HepG2 (cell line): ENCODE measurements around the gene DPEP1. TPM values are rescaled to one million over a fixed set of nuclear protein-coding genes. Genes with fewer than 3 reads are reported as not detected.

ENCODE experiments used
- ARNTL ChIP-seq: sonication (generic); formaldehyde crosslinking; IDR thresholded peaks from 2 replicates; pipeline ENCODE4 v1.4.0; 2020; ENCODE audit warnings: mild to moderate bottlenecking, missing genetic modification reagents
- ATF7 ChIP-seq, 2 experiments: fragments of 450-650 bp in 1 of 2; sonication (generic) in 1 of 2; formaldehyde crosslinking in 1 of 2; IDR thresholded peaks; 2 replicates each; pipeline versions ENCODE4 v1.4.0 to v1.6.1; 2016 to 2020; ENCODE audit warnings: antibody characterized with exemption in 1 of 2, mild to moderate bottlenecking in 1 of 2, missing genetic modification reagents in 1 of 2
- FOXM1 ChIP-seq: sonication (generic); formaldehyde crosslinking; IDR thresholded peaks from 2 replicates; pipeline ENCODE4 v1.5.0; 2020; ENCODE audit warnings: missing genetic modification reagents
- GATAD2A ChIP-seq: IDR thresholded peaks from 2 replicates; pipeline ENCODE4 v1.6.1; 2016
- GTF3A ChIP-seq: sonication (generic); formaldehyde crosslinking; conservative IDR thresholded peaks from 2 replicates; pipeline ENCODE4 v1.4.0; 2020; ENCODE audit warnings: mild to moderate bottlenecking, missing genetic modification reagents
- IKZF1 ChIP-seq: fragments of 450-650 bp; IDR thresholded peaks from 2 replicates; pipeline ENCODE4 v1.7.1; 2016
- KLF9 ChIP-seq: IDR thresholded peaks from 2 replicates; pipeline ENCODE4 v1.6.1; 2016; ENCODE audit warnings: low read depth
- NAIF1 ChIP-seq: sonication (generic); formaldehyde crosslinking; IDR thresholded peaks from 2 replicates; pipeline ENCODE4 v1.5.0; 2020; ENCODE audit warnings: mild to moderate bottlenecking, missing genetic modification reagents, borderline replicate concordance
- POLR2AphosphoS2 ChIP-seq: IDR thresholded peaks from 2 replicates; pipeline ENCODE4 v1.6.1; 2011; ENCODE audit warnings: low read depth, low read length, improper control_type of control experiment
- TAF15 ChIP-seq: fragments of 200-400 bp; formaldehyde crosslinking; IDR thresholded peaks from one replicate; pipeline ENCODE4 v1.6.1; 2018; ENCODE audit warnings: mild to moderate bottlenecking, low read depth, low read length; ENCODE audit not compliant: poor library complexity, severe bottlenecking
- TGIF2 ChIP-seq: IDR thresholded peaks from 2 replicates; pipeline ENCODE4 v1.6.1; 2016; ENCODE audit warnings: control low read depth, missing compliant biosample characterization
- WIZ ChIP-seq: sonication (generic); formaldehyde crosslinking; IDR thresholded peaks from 2 replicates; pipeline ENCODE4 v1.5.1; 2020; ENCODE audit warnings: mild to moderate bottlenecking, missing genetic modification reagents
- ZBTB1 ChIP-seq: sonication (generic); formaldehyde crosslinking; IDR thresholded peaks from 2 replicates; pipeline ENCODE4 v1.4.0; 2020; ENCODE audit warnings: missing genetic modification reagents, borderline replicate concordance
- ZKSCAN8 ChIP-seq: IDR thresholded peaks from 2 replicates; pipeline ENCODE4 v1.6.1; 2016; ENCODE audit warnings: borderline replicate concordance, missing genetic modification reagents, missing compliant biosample characterization
- ZMYM3 ChIP-seq: sonication (generic); formaldehyde crosslinking; IDR thresholded peaks from 2 replicates; pipeline ENCODE4 v1.5.1; 2020; ENCODE audit warnings: mild to moderate bottlenecking, missing genetic modification reagents
- ZNF12 ChIP-seq: sonication (generic); formaldehyde crosslinking; IDR thresholded peaks from 2 replicates; pipeline ENCODE4 v1.5.0; 2020; ENCODE audit warnings: missing genetic modification reagents
- ZNF260 ChIP-seq: sonication (generic); formaldehyde crosslinking; IDR thresholded peaks from 2 replicates; pipeline ENCODE4 v1.4.0; 2020; ENCODE audit warnings: missing genetic modification reagents, low read depth, mild to moderate bottlenecking, borderline replicate concordance
- ZNF317 ChIP-seq: sonication (generic); formaldehyde crosslinking; IDR thresholded peaks from 2 replicates; pipeline ENCODE4 v1.5.0; 2020; ENCODE audit warnings: mild to moderate bottlenecking, missing genetic modification reagents
- ZNF451 ChIP-seq: sonication (generic); formaldehyde crosslinking; IDR thresholded peaks from 2 replicates; pipeline ENCODE4 v1.5.0; 2020; ENCODE audit warnings: mild to moderate bottlenecking, missing genetic modification reagents
- ZNF770 ChIP-seq: sonication (generic); formaldehyde crosslinking; IDR thresholded peaks from 2 replicates; pipeline ENCODE4 v1.5.0; 2020; ENCODE audit warnings: mild to moderate bottlenecking, missing genetic modification reagents
- polyA plus RNA-seq, 8 experiments: library from polyadenylated mRNA; depleted of rRNA in 3 of 8; stranded (reverse) in 7 of 8; unstranded in 1 of 8; fragments of >200 nt; fragmentation: Illumina TruSeq in 4 of 8; extraction: Trizol in 4 of 8; gene quantifications; 2 replicates each; pipeline versions ENCODE4 v1.2.1 to v1.2.3, GENCODE V29; 2011 to 2016; ENCODE audit warnings: low read depth in 4 of 8, missing spikeins in 1 of 8, mixed read lengths in 1 of 8; ENCODE audit not compliant: insufficient read depth in 1 of 8
- total RNA-seq, 5 experiments: library from RNA; depleted of rRNA; stranded (reverse); fragments of >200 nt; fragmentation: Illumina TruSeq; extraction: Trizol; gene quantifications; 2 replicates each; pipeline ENCODE4 v1.2.3, GENCODE V29; 2016; ENCODE audit warnings: low read depth in 1 of 5
- TF ChIP-seq, protein P1 (sequence below): sonication (generic); formaldehyde crosslinking; IDR thresholded peaks from 2 replicates; pipeline ENCODE4 v1.4.0; 2020; ENCODE audit warnings: missing genetic modification reagents
- TF ChIP-seq, protein P2 (sequence below): sonication (generic); formaldehyde crosslinking; IDR thresholded peaks from 2 replicates; pipeline ENCODE4 v1.5.0; 2020; ENCODE audit warnings: mild to moderate bottlenecking, missing genetic modification reagents, moderate library complexity
- TF ChIP-seq, protein P3 (sequence below): IDR thresholded peaks from 2 replicates; pipeline ENCODE4 v1.6.1; 2016; ENCODE audit warnings: control low read depth

The DPEP1 gene
- total and polyA plus RNA-seq, 2 of the 13 experiments (the other 11 are each of a cell fraction or from before 2014, with no cell fraction given), result 37.6 to 52.2 TPM

- no peak for TF ChIP-seq ZNF260
- TF ChIP-seq ZNF317 (CRISPR knock-in tag), result no peak
- TF ChIP-seq NAIF1, result no peak
- no peak for TF ChIP-seq POLR2AphosphoS2
- TF ChIP-seq TAF15, result no peak
- TF ChIP-seq, protein P1, sequence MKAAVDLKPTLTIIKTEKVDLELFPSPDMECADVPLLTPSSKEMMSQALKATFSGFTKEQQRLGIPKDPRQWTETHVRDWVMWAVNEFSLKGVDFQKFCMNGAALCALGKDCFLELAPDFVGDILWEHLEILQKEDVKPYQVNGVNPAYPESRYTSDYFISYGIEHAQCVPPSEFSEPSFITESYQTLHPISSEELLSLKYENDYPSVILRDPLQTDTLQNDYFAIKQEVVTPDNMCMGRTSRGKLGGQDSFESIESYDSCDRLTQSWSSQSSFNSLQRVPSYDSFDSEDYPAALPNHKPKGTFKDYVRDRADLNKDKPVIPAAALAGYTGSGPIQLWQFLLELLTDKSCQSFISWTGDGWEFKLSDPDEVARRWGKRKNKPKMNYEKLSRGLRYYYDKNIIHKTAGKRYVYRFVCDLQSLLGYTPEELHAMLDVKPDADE (CRISPR knock-in tag), result no peak
- no peak for TF ChIP-seq ZNF12 (CRISPR knock-in tag)
- no peak for TF ChIP-seq GTF3A (CRISPR knock-in tag)
- no peak for TF ChIP-seq ZBTB1 (CRISPR knock-in tag)
- TF ChIP-seq, protein P2, sequence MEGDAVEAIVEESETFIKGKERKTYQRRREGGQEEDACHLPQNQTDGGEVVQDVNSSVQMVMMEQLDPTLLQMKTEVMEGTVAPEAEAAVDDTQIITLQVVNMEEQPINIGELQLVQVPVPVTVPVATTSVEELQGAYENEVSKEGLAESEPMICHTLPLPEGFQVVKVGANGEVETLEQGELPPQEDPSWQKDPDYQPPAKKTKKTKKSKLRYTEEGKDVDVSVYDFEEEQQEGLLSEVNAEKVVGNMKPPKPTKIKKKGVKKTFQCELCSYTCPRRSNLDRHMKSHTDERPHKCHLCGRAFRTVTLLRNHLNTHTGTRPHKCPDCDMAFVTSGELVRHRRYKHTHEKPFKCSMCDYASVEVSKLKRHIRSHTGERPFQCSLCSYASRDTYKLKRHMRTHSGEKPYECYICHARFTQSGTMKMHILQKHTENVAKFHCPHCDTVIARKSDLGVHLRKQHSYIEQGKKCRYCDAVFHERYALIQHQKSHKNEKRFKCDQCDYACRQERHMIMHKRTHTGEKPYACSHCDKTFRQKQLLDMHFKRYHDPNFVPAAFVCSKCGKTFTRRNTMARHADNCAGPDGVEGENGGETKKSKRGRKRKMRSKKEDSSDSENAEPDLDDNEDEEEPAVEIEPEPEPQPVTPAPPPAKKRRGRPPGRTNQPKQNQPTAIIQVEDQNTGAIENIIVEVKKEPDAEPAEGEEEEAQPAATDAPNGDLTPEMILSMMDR, result no peak
- no peak for TF ChIP-seq ZKSCAN8 (CRISPR knock-in tag)
- no peak for TF ChIP-seq ZNF451 (CRISPR knock-in tag)
- 0 out of 2 replicates have a peak, but pooled peaks have one; percentile 20 for TF ChIP-seq GATAD2A
- TF ChIP-seq ATF7 (IDR thresholded peaks at IDR 0.05), result no peak
- TF ChIP-seq ATF7 (CRISPR knock-in tag; IDR thresholded peaks at IDR 0.05), result no peak
- TF ChIP-seq ARNTL (CRISPR knock-in tag), result no peak
- TF ChIP-seq TGIF2 (CRISPR knock-in tag), result no peak
- no peak for TF ChIP-seq FOXM1 (CRISPR knock-in tag)
- no peak for TF ChIP-seq WIZ (CRISPR knock-in tag)
- TF ChIP-seq KLF9 (CRISPR knock-in tag), result no peak
- TF ChIP-seq ZNF770, result peak; percentile 89
- TF ChIP-seq, protein P3, sequence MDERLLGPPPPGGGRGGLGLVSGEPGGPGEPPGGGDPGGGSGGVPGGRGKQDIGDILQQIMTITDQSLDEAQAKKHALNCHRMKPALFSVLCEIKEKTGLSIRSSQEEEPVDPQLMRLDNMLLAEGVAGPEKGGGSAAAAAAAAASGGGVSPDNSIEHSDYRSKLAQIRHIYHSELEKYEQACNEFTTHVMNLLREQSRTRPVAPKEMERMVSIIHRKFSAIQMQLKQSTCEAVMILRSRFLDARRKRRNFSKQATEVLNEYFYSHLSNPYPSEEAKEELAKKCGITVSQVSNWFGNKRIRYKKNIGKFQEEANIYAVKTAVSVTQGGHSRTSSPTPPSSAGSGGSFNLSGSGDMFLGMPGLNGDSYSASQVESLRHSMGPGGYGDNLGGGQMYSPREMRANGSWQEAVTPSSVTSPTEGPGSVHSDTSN (CRISPR knock-in tag), result no peak
- TF ChIP-seq IKZF1, result no peak
- TF ChIP-seq ZMYM3 (CRISPR knock-in tag), result peak; percentile 82
Measured at GRCh38 chr16:89624777-89625761, 11.6 kb downstream of the DPEP1 start (continued).
